Endothelial cell of hepatic sinusoid (primary cell): ENCODE data around the gene HOXB3.

Experiments
- in situ Hi-C: cut with HindIII; loops from 2 replicates; pipeline ENCODE4 v1.10.0; 2017; ENCODE audit warnings: low sequenced_read_pairs

The HOXB3 gene

DNA sequence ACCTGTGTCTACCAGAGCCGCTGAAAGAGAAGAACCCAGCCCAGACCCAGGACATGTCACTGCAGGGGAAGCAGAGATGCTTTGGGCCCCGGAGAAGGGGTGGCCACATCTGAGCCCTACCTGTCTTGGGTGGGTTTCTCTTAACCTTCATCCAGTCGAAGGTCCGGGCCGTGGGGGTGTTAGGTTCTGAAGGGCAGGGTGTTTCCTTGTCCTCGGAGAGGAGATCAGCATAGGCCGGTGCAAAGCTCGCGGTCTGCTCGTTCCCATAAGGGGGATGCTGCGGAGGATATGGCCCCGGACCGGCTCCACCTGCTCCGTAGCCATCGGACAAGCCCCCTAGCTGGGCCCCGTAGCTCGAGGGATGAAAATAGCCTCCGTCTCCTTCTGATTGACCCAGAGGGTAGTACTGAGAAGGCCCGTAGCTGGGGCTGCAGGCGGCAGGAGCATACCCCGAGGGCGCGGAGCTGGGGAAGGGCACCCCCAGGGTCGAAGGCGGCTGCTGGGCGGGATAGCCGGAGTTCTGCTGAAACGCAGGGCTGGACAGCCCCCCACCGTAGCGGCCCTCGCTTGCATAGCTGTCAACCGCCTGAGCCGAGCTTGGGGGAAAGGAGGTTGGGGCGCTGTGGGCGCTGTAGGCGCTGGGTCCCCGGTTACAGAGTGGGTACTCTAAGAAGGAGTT lies 59.7 kb downstream of the HOXB3 start:
- in situ Hi-C loops: no loop called here

DNA sequence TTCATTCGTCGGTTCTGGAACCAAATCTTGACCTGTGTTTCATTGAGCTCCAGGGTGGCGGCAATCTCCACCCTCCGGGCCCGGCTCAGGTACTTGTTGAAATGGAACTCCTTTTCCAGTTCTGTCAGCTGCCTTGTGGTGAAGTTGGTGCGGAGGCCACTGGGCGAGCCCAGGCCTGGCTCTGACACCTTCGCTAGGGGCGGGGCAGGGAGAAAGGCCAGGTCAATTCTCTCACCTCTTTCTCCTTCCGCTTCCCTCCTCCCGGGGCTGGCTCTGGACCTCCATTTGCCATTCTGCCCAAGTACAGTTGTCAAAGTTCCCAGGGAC lies 60.4 kb downstream of the HOXB3 start:
- in situ Hi-C loops: loop anchor here (5.0 kb wide), 1 partner anchor 87 kb away; no protein-coding TSS in a partner anchor

DNA sequence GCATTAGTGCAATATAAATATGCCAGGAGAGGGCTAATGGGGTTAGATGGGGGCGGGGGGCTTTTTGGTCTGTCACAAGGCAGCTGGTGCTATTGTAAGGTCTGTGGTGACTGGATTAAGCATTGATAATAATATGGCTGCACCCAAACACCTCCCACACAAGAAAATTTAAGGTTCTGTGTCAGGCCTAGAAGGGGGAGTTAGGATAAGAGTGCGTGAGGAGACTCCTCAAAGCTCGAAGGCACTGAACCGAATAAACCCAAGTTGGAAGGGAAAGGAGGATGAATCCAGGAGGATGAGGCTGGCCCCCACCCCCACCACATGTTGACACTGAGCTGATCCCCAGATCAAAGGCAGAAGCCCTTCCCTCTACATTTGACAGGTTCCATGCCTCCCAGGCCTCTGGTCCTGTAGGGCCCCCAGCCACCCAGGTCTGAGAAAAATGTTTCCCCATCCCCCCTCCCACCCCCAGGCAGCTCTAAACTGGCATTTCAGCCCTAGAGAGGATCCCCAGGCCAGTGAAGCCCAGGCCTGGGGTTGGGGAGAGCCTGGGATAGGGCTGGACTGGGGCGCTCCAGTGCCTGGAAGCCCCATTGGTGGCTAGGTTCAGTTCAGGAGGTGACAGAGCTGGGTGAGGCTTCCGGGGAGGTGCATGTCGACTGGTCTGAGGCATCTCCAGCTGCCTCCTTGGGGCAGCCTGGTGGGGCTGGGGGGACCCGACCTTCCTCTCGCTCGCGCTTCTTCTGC lies 60.9 kb downstream of the HOXB3 start:
- in situ Hi-C loops: loop anchor here (5.0 kb wide), 1 partner anchor 87 kb away; no protein-coding TSS in a partner anchor

DNA sequence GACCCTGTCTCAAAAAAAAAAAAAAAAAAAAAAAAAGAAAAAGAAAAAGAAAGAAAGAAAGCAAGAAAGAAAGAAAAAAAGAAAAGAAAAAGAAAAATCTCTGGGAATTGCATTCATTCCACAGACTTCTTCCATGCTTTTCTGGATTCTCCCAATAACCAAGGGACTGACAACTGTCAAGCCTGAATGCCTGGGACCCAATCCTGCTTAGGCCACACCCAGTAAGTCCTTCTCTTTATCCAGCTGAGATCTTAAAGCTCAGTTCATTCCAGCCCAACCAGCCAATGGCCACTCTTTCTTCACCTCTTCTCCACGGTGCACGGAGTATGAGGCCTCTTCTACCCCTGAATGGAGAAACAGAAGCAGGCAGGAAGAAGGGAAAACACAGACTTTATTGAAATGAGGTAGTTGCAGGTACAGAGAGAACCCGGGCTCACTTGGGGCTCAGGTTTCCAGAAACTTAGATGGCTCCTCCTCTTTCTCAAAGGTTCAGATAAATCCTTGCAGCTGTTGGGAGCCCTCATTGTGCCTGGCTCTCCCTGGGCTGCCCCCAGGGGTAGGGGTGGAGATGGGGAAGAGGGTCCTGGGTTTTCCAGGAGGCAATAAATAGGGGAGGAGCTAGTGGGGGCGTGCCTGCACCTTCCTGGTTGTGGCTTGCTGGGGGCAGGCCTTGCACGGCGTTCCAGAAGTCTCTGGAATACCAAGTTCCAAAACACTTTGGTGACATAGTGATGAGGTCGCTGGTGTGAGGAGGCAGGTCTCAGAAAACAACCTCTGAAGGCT lies 61.7 kb downstream of the HOXB3 start:
- in situ Hi-C loops: loop anchor here (5.0 kb wide), 1 partner anchor 86 kb away; no protein-coding TSS in a partner anchor

DNA sequence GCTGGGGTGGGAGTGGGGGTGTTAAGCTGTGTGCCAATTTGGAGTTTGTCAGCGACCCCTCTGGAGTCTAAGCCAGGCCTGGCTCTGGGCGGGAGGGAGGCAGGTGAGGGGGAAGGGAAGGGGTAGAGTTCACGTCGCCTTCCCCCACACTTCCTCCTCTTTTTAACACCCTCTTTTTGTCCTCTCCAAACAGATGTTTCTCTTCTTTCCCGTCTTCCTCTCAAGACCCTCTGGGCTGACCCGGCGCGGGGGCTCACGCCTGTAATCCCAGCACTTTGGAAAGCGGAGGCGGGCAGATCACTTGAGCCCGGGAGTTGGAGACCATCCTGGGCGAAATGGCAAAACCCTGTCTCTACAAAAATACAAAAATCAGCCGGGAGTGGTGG lies 62.5 kb downstream of the HOXB3 start:
- in situ Hi-C loops: loop anchor here (5.0 kb wide), 1 partner anchor 85 kb away; no protein-coding TSS in a partner anchor

DNA sequence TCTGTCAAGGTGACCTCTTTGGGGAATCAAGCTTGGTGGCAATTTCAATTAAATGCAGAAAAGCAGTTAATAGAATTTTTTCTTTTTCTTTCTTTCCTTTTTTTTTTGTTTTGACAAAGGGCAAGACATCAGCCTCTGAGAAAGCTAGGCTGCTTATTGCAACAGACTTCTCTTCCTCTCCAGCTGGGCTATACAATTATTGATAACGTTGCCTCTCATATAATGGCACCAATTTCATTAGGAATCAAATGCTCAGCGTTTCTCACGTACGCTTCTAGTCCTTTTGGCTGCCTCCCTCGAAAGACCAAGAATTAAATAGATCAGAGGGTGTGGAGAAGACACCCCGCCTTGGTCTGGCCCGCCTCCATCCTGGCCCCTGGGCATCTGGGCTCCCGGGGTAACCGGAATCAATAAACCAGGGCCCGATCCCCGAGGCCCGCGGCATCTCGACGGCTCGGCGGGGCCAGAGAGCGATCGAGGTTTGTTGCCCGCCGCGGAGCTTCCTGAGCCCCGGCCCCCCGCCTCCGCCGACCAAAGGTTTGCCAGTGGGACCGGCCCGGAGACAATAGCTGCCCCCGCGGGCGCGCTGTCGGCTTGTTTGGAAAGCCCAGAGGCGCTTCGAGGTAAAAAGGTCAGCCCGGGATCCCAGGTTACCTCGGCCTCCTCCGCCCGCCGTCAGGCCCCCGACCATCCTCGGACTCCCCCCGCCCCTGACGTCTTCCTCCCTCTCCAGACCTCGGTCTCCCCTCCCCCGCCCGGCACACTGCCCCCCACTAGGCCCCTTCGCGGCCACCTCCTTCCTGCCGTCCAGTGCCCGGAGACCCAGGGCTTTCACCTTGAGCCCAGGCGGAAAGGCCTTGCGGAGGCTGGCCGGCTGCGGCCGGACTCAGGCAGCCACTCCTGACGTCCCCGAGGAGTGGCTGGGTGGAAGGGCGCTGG lies 63.2 kb downstream of the HOXB3 start:
- in situ Hi-C loops: loop anchor here (5.0 kb wide), 1 partner anchor 85 kb away; no protein-coding TSS in a partner anchor

DNA sequence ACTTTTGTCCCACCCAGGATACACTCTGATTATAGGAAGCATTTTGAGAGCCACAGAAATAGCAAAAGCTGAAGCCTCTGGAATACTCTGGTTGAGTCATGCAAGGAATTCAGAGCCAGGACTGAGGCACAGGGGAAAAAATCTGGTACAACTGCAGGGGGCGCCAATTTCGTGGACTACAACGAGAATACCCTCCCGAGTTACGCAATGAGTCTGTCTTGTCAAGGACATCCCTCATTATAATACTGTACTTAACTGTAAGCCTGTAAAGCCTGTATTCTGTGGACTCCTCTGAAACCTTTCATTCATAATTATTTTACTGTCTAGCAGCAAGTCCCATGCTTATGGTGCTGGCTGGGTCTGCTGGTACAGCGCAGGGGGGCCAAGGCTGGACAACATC lies 67.0 kb downstream of the HOXB3 start:
- in situ Hi-C loops: no loop called here

DNA sequence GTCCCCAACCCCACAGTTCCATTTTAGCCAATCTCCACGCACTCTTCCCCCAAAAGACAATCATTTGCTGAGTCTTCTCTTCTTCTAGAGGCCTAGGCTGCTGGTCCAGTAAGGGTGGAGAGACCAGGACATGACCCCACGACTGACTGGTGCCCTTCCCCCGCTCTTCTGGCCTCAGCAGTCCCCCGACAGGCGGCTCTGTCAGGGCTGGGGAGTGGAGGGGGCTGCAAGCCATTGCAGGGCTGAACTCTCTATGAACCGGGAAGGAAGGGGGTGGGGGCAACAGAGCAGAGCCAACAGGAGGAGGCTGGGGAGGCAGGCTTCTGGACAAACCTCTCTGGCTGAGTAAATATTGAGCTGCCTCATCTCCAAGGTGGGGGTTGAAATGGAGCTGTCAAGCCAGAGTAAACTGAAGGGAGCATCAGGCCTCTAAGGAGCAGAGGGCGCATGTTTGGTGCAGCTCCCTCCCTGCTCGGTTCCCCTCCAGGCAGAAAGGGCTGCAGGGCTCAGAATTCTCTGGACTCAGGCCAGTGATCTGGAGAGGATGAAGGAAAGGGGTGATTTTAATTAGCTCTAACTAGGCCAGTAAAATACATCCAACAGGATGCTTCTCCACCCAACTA lies 67.9 kb downstream of the HOXB3 start:
- in situ Hi-C loops: no loop called here

DNA sequence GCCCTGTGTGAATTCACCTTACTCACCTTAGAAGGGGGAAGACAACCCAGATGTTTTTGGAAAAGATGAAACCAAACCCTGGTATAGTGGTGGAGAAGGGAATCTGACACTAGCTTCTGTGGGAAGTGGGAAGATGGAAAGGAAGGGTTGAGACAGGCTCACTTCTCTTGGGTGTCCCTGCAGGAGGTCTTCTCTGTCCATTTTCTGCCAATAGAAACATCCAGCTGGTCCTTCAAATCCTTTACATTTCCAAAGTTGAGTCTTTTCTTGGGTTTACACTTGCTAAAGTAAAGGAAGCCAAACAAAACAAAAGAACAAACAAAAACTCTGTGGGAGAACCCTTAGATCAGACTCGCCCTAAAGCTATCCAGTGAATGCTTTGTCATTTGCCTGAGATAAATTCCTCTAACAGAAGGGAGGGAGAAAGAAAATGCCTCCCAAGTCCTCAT lies 69.4 kb downstream of the HOXB3 start:
- in situ Hi-C loops: no loop called here

DNA sequence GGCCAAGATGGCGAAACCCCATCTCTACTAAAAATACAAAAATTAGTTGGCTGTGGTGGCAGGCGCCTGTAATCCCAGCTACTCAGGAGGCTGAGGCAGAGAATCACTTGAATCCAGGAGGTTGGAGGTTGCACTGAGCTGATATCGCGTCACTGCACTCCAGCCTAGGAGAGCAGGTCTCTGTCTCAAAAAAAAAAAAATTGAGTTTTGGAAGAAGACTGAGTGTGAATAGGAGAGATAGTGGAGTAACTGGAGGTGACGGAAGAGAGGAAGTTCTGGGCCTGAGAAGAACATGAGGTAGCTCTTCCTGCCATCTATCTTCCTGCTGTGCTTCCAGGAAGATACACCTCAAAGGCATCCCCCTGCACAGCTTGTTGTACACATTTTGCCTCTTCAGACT lies 70.6 kb downstream of the HOXB3 start:
- in situ Hi-C loops: no loop called here

DNA sequence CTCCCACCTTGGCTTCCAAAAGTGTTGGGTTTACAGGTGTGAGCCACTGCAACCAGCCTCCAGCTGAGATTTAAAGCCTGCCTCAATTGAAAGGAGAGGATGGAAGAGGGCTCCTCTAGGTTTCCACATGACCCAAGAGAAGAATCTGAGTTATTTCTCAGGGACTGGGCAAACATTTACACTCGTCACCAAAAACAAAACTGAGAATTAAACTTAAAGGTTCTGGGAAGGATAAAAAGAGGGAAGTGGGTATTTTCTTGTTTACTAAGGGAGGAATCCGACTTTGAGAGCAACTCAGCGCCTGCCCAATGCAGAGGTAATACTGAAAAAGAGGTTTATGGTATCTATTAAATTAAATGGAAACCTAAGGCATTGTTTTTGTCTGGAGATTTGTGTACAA lies 72.6 kb downstream of the HOXB3 start:
- in situ Hi-C loops: no loop called here

DNA sequence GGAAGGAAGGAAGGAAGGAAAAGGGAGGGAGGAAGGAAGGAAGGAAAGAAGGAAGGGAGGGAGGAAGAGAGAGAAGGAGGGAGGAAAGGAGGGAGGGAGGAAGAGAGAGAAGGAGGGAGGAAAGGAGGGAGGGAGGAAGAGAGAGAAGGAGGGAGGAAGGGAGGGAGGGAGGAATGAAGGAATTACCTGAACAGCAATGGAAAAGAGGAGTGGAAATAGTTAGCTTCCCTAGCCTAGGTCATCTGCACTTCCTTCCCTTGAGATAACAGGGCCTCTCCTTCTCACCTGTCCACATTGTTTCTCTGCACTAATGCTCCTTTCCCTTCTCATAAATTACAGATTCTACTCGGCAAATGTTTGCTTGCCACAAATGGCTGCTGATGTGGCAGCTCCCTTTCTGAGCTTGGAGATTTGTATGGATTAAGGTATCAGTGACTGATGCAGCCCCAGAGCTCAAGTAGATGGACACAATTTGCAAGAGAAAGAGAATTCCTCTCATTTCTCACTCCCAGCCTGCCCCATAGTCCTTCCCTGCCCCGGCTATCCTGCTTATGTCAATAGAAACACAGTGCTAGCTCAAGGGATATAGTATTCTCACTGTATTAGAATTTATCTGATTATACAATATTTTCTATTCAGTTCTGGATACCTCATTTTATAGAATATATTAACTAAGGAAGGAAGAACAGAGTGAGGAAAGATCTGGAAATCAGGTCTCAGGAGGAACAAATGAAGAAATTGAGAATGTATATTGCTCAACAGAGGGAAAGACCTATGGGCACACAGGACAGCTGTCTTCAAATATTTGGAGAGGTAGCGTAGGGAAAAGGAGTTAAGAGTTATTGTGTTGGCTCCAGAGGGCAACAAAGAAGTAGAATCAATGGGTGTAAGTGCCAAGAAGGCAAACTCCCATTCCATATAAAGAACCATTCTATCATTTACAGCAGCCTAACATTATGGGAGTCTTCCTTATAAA lies 73.8 kb downstream of the HOXB3 start:
- in situ Hi-C loops: no loop called here

DNA sequence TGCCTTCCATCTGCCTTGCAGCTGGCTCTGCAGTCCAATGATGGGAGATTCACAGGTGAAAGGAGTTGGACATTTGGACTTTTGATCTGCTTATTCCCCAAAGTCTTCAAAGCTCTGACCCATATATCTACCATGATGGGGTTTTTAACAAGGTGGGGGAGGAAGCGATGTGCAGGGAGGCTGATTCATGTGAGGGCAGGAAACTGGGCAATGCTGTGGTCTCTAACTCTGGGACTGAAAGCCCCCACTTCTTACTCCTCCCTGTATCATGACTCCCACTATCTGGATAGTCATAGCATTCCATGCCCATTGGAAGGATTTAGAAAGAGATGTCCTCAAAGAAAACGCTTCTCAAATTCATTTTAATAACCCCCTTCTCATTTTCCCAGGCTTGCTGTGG lies 75.6 kb downstream of the HOXB3 start:
- in situ Hi-C loops: no loop called here

DNA sequence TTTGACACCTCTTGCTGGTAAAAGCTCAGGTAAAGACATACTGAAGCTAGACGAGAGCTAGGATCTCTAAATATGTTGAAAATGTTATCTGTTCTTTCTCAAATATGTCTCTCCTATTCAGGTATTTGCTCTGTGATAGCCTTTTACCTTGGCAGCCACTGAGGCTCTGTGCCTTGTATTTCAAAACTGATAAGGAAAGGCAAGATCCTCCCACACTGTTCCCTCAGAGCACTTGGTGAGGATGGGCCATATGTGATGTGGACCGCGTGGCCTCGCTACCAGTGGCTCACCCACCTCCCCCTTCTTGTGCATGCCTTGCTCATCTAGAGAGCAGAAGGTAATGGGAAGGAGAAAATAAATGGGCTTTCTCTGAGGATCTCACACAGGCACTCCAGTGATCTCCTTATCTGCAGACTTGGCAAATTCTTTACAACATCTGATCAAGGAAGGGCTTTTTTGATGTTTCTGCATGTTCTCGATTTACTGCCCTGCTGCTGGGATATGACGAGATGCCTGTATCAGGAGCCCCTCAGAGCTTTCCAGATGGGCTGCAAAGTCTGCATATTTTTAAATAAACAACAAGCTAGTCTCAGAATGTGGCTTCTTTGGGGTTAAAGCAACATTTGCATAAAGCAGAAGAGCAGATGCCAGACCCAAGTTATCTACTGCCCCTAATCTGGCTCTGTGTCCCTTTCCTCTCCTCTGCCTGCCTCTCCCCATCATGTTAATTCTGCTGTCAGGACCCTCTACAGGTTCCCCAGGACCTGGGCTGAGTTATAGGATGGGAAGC lies 76.2 kb downstream of the HOXB3 start:
- in situ Hi-C loops: no loop called here

DNA sequence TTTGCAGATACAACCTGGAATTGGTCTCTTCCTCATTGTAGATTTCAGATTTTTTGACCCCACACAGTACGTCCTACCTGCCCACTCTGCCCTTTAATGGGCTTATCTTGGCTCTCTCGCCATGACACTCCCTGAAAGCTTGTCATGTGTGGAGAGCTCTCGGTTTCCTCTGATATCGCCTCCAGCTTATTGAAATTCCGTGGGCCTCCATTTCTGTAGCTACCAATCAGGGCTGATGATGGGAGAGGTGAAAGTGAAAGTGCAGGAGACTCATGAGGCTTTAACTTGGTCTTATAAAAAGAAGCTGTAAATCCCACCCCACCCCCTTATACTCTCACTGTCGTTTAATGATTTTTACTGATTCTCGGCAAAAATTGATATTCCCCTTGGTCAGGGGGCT lies 76.9 kb downstream of the HOXB3 start:
- in situ Hi-C loops: no loop called here

DNA sequence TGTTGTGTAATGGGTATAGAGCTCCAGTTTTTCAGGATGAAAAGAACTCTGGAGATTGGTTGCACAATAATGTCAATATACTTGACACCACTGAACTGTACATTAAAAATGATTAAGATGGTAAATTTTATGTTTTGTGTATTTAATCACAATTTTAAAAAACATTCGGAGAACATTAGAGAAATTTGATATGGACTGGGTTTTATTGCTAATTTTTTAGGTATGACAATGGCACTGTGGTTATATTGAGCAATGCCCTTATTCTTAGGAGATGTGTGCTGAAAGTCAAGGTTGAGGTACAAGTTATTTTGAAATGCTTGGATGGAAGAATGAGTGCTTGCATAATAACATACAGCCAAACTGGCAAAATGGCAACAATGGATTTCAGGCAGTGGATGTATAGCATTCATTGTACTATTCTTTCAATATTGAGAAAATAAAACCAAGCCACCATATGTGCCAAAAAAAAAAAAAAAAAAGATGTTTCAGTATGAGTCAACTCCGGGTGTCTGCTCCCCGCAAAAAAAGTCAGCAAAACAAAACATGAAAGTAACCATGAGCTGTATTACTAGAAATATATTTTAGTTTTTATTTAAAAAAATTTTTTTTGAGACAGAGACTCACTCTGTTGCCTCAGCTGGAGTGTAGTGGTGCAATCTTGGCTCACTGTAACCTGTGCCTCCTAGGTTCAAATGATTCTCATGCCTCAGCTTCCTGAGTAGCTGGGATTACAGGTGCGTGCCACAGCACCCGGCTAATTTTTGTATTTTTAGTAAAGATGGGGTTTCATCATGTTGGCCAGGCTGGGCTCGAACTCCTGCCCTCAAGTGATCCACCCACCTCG lies 79.1 kb downstream of the HOXB3 start:
- in situ Hi-C loops: no loop called here

DNA sequence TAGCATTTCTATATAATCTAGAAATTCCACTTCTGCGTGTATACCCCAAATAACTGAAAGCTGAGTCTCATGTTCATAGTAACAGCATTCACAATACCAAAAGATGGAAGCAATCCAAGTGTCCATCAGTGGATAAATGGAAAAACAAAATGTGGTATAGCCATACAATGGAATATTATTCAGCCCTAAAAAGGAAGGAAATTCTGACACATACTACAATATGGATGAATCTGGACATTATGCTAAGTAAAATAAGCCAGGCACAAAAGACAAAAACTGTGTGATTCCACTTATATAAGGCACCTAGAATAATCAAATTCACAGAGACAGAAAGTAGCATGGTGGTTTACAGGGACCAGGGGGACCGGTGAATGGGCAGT lies 79.7 kb downstream of the HOXB3 start:
- in situ Hi-C loops: no loop called here
